ENCODE data around the gene ALOX5AP.

Gene ALOX5AP

DNA sequence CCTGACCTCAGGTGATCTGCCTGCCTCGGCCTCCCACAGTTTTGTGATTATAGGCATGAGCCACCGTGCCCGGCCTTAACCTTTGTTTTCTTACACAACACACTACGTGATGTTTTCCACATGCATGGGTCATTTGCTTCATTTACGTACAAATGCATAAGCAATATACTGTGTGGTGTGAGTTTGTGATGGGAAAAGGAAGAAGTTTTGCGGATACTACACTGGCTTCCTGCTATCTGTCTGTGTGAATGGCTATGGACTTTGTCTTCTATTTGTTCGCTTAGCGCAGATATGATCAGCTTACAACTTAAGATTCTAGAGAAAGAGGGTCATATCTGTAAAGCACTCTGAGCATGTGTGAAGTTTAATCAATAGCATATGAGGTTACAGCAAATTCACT lies 5.5 kb upstream of the ALOX5AP start:
- H3K27ac ChIP-seq = no peak overlapping the region
- no peaks in the 10 kb centered on the region for H3K27me3 ChIP-seq (replicated peaks)
- in situ Hi-C loops (cut with HindIII; ENCODE audit: low pct_ligation_motif_present, low sequenced_read_pairs) = no loop called here

DNA sequence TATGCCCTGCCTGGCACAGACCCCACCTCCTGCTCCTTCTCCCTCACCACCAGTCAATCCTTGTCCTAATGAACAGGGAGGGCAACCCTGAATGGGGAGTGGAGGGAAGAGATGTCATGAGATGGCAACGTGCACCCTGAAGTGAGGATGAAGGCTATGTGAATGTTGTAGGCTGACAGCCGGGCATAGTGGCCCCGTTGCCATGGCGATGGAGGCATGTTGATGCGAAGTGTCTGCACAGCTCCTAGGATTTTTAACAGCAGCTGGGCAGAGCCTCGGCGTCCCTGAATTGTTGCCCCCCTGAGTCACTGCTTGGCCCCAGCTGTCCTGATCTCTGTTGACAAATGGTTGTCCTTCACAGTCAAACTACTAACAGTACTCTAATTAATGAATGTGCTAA lies 4.8 kb upstream of the ALOX5AP start:
- Histone ChIP-seq H3K4me3 (ENCODE audit: low read depth, low read length) (no peak overlapping the region), H3K27ac (no peak overlapping the region), H3K27me3 (replicated peaks) (no peaks in the 10 kb centered on the region), H3K36me3 (replicated peaks) (no peaks in the 10 kb centered on the region)
- DNase-seq = no peak
- TF ChIP-seq, protein P1, sequence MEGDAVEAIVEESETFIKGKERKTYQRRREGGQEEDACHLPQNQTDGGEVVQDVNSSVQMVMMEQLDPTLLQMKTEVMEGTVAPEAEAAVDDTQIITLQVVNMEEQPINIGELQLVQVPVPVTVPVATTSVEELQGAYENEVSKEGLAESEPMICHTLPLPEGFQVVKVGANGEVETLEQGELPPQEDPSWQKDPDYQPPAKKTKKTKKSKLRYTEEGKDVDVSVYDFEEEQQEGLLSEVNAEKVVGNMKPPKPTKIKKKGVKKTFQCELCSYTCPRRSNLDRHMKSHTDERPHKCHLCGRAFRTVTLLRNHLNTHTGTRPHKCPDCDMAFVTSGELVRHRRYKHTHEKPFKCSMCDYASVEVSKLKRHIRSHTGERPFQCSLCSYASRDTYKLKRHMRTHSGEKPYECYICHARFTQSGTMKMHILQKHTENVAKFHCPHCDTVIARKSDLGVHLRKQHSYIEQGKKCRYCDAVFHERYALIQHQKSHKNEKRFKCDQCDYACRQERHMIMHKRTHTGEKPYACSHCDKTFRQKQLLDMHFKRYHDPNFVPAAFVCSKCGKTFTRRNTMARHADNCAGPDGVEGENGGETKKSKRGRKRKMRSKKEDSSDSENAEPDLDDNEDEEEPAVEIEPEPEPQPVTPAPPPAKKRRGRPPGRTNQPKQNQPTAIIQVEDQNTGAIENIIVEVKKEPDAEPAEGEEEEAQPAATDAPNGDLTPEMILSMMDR (IDR thresholded peaks at IDR 0.05; ENCODE audit: low read depth, low read length, missing control alignments) = no peak
- in situ Hi-C loops (cut with HindIII; ENCODE audit: low pct_ligation_motif_present, low sequenced_read_pairs) = no loop called here

More for the DNA sequence above, 5.5 kb upstream of the ALOX5AP start:
- H3K4me3 ChIP-seq (ENCODE audit: low read depth, low read length) = no peak overlapping the region
- H3K36me3 ChIP-seq (replicated peaks) = no peaks in the 10 kb centered on the region
- TF ChIP-seq, protein P1 (IDR thresholded peaks at IDR 0.05; ENCODE audit: low read depth, low read length, missing control alignments) = no peak
- DNase-seq = no peak

DNA sequence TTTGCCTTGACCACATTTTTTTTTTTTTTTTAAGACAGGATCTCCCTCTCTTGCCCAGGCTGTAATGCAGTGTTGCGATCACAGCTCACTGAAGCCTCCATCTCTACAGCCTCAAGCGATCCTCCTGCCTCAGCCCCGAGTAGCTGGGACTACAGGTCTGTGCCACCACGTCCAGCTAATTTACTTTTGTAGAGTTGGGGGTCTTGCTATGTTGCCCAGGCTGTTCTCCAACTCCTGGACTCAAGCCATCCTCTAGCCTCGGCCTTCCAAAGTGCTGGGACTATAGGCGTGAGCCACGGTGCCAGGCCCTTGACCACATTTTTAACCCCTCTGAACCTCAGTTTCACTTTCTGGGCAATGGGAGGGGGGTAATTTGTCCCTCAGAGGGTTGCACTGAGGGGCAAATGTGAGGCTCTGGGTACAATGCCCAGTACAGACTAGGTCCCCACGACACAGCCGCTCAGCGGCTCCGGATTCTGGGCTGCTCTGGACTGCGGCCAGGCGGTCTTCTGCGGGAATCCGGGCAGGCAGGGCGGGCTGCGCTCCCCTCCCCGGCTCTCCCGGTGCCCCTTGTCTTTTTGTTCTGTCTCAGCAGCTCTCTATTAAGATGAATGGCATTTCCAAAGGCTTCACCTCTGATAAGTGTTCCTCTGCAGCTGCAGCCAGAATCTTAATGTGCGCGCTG lies 3.8 kb upstream of the ALOX5AP start:
- in situ Hi-C loops (cut with HindIII; ENCODE audit: low pct_ligation_motif_present, low sequenced_read_pairs) = no loop called here
- DNase-seq = no peak
- Histone ChIP-seq H3K27me3 (replicated peaks) (no peaks in the 10 kb centered on the region), H3K27ac (no peak overlapping the region), H3K4me3 (ENCODE audit: low read depth, low read length) (no peak overlapping the region), H3K36me3 (replicated peaks) (no peaks in the 10 kb centered on the region)
- TF ChIP-seq, protein P1 (IDR thresholded peaks at IDR 0.05; ENCODE audit: low read depth, low read length, missing control alignments) = no peak

DNA sequence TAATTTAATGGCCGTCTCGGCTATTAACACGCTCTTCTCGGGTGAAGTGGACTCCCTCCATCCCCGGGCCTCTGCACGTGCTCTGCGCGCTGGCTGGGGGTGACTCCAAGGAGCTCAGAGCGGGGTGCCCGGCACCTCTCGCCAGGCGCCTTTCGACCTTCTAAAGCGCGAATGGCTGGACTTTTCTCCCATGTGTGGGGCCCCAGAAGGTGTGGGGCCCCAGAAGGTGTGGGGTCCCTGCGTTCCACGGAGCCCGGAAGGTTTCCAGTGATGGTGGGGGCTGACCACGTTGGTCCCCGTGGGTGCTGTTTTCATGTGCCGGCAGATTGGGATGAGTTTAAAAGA lies 3.3 kb upstream of the ALOX5AP start:
- no peaks in the 10 kb centered on the region for H3K36me3 ChIP-seq (replicated peaks)
- TF ChIP-seq, protein P1 (IDR thresholded peaks at IDR 0.05; ENCODE audit: low read depth, low read length, missing control alignments) = no peak
- no peak for DNase-seq
- in situ Hi-C loops (cut with HindIII; ENCODE audit: low pct_ligation_motif_present, low sequenced_read_pairs) = no loop called here
- H3K4me3 ChIP-seq (ENCODE audit: low read depth, low read length) = no peak overlapping the region
- no peaks in the 10 kb centered on the region for H3K27me3 ChIP-seq (replicated peaks)
- no peak overlapping the region for H3K27ac ChIP-seq

DNA sequence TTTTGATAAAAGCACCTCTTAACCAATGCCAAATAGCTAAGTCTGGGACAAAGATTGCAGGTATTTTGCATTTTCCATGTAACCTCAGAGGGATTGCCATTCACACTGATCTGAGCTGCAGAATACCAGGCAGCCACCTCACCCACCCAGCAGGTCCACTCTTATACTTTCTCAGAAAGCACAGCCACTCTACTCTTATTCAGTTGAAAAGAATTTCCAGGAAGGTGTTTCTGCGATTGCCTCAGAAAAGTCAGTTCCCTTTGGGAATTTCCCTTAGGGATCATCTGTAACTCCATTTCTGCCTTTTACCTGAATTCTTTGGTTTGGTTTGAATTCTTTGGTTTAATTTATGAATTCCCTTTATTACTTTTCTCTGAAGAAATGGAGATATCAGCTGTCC lies 904 bp upstream of the ALOX5AP start:
- H3K36me3 ChIP-seq (replicated peaks) = no peaks in the 10 kb centered on the region
- DNase-seq = no peak
- no peaks in the 10 kb centered on the region for H3K27me3 ChIP-seq (replicated peaks)
- TF ChIP-seq, protein P1 (IDR thresholded peaks at IDR 0.05; ENCODE audit: low read depth, low read length, missing control alignments) = no peak
- H3K4me3 ChIP-seq (ENCODE audit: low read depth, low read length) = no peak overlapping the region
- in situ Hi-C loops (cut with HindIII; ENCODE audit: low pct_ligation_motif_present, low sequenced_read_pairs) = no loop called here
- no peak overlapping the region for H3K27ac ChIP-seq

DNA sequence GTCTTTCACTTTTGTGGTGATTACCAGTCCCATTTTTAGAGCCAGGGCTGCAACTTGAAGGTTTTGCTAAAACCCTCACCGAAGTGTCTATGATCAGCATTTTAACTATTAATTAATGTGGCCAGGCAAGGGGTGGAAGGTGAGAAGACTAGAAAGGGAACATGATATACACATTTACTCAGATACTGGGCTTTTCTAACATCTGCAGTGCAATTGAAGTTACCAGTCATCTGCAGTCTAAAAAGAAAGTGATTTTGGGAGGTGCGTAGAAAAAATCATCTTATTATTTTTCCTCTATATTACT lies 481 bp downstream of the ALOX5AP start:
- Histone ChIP-seq H3K27me3 (replicated peaks) (no peaks in the 10 kb centered on the region), H3K27ac (no peak overlapping the region), H3K4me3 (ENCODE audit: low read depth, low read length) (no peak overlapping the region), H3K36me3 (replicated peaks) (no peaks in the 10 kb centered on the region)
- in situ Hi-C loops (cut with HindIII; ENCODE audit: low pct_ligation_motif_present, low sequenced_read_pairs) = no loop called here
- no peak for DNase-seq
- TF ChIP-seq, protein P1 (IDR thresholded peaks at IDR 0.05; ENCODE audit: low read depth, low read length, missing control alignments) = no peak

All from brain microvascular endothelial cell (primary cell).